Thyroid gland (tissue), 4 donors: ENCODE measurements around the gene TLDC2. TPM values are rescaled to one million over a fixed set of nuclear protein-coding genes. Genes with fewer than 3 reads are reported as not detected.

Experiments
- DNase-seq, 2 donors: peaks; one replicate each; pipeline ENCODE4 v3.0.0-alpha.2; 2019
- H3K27ac ChIP-seq, 3 donors: fragments of 200-600 bp; sonication (generic); 1 replicate in 2 of 3; 2 replicates in 1 of 3; pipeline ENCODE4 v1.5.1; 2016 to 2019; ENCODE audit warnings: mild to moderate bottlenecking in 1 of 3, moderate library complexity in 1 of 3
- H3K27me3 ChIP-seq: fragments of 200-600 bp; sonication (generic); one replicate; pipeline ENCODE4 v1.5.1; 2019
- H3K36me3 ChIP-seq, 2 donors: fragments of 200-600 bp; sonication (generic); one replicate each; pipeline ENCODE4 v1.5.1; 2016 to 2019
- H3K4me1 ChIP-seq, 2 donors: fragments of 200-600 bp; sonication (generic); one replicate each; pipeline ENCODE4 v1.5.1; 2017 to 2019
- H3K4me3 ChIP-seq, 3 donors: fragments of 200-600 bp; sonication (generic); replicated peaks in 1 of 3; 1 replicate in 2 of 3; 2 replicates in 1 of 3; pipeline ENCODE4 v1.5.1; 2016; ENCODE audit warnings: mild to moderate bottlenecking in 1 of 3
- H3K9me3 ChIP-seq: fragments of 200-600 bp; sonication (generic); one replicate; pipeline ENCODE4 v1.5.1; 2017
- CTCF ChIP-seq, 6 experiments: fragments of 200-600 bp in 3 of 6; fragments of 450-650 bp in 3 of 6; sonication (generic) in 3 of 6; IDR thresholded peaks; one replicate each; pipeline ENCODE4 v1.5.1; 2016 to 2019; ENCODE audit warnings: antibody characterized with exemption in 6 of 6, mild to moderate bottlenecking in 2 of 6, inconsistent platforms in 1 of 6, moderate library complexity in 1 of 6
- POLR2A ChIP-seq, 2 donors: fragments of 450-650 bp; IDR thresholded peaks; one replicate each; pipeline ENCODE4 v1.6.1; 2017; ENCODE audit warnings: antibody characterized with exemption in 2 of 2, mild to moderate bottlenecking in 2 of 2, moderate library complexity in 1 of 2
- WGBS, 2 donors: methylation state at CpG; one replicate each; pipeline ENCODE4 v1.1.5; 2017; 5-methylcytosine and 5-hydroxymethylcytosine counted together
- intact Hi-C: fragments of 100-400 bp; cut with DNase I; formaldehyde crosslinking; loops from one replicate; pipeline ENCODE4 v1.15.1; 2023
- total RNA-seq, 4 donors: library from RNA; depleted of rRNA; stranded (reverse); fragments of >200 nt; gene quantifications; one replicate each; pipeline ENCODE4 v1.2.3, GENCODE V29; 2016

TLDC2 gene
- total RNA-seq, 4 donors from 2014 or later = 0.45 to 2.5 (median 1.1) TPM

GRCh38 chr20:36856195-36856594 lies 19.7 kb upstream of the TLDC2 start:
- intact Hi-C loops = no loop called here
- DNase-seq = no peak
- no peak overlapping the region for H3K4me3 ChIP-seq
- TF ChIP-seq CTCF (IDR thresholded peaks at IDR 0.05) (no peak), POLR2A (IDR thresholded peaks at IDR 0.05) (no peak)
- peak overlapping the region in 2 of 3 donors; percentile 62 to 74 for H3K27ac ChIP-seq
- H3K4me1 ChIP-seq = peaks cover 62 to 94% of the 10 kb centered on the region in 2 donors
- H3K27me3 ChIP-seq = no peaks in the 10 kb centered on the region
- WGBS, 2 donors = 30 to 32% methylated on average over 2 to 3 of the region's 3 CpGs
- H3K36me3 ChIP-seq = no peaks in the 10 kb centered on the region
- no peaks in the 10 kb centered on the region for H3K9me3 ChIP-seq

DNA sequence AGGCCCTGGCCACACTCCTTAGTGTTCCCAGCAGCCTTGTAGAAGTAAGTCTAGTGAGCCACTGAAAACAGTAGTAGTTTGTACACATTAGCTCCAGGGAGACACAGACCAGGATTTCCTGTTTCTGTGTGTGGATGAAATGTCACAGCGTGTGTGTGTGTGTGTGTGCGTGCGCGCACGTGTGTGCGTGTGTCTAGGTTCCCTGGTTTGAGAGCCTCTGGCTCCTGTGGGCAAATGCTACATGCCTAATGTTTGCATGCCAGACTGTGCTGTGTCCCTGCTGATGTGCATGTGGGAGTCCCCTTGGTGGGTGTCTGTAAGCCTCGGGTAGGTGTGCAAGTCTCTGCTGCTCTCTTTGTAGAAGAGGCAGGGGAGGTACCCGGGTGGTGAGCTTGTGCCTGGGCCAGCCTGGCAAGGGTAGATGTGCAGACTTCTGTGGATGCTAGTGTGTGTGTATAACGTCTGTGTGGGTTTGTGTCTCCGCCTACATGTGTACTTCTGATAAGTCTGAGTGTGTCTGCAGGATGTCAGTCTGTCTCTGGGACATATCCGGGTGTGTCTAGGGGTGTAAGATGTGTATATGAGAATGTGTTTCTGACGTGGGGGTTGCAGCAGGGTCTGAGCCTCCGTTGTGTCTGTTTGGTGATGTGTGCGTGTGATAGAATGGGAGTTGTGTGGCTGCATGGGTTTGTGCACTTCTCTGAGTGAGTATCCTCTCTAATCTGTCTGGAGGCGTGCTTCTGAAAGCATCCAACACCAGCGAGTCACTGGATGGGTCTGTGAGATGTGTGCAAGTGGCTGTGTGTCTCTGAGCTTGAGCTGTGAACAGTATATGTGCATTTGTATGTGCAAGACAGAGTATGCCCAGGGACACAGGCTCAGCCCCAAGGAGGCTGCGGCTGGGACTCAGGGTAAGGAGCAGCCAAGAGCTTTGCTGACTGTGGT lies 19.0 kb upstream of the TLDC2 start:
- no peaks in the 10 kb centered on the region for H3K9me3 ChIP-seq
- peak overlapping the region in 2 of 3 donors; percentile 73 to 74 for H3K27ac ChIP-seq
- H3K4me1 ChIP-seq = peaks cover 67 to 92% of the 10 kb centered on the region in 2 donors
- intact Hi-C loops = no loop called here
- 71 to 72% methylated on average over 15 to 17 of the region's 17 CpGs for WGBS, 2 donors
- TF ChIP-seq CTCF (IDR thresholded peaks at IDR 0.05) = no peak
- no peak for TF ChIP-seq POLR2A (IDR thresholded peaks at IDR 0.05)
- DNase-seq = no peak
- H3K27me3 ChIP-seq = no peaks in the 10 kb centered on the region
- H3K36me3 ChIP-seq = no peaks in the 10 kb centered on the region
- H3K4me3 ChIP-seq = no peak overlapping the region

- no peak for DNase-seq
- Histone ChIP-seq H3K9me3 (no peaks in the 10 kb centered on the region), H3K36me3 (no peaks in the 10 kb centered on the region), H3K27ac (peak overlapping the region; percentile 72 to 94 (median 92)), H3K4me1 (peaks cover 69 to 76% of the 10 kb centered on the region in 2 donors), H3K27me3 (no peaks in the 10 kb centered on the region), H3K4me3 (no peak overlapping the region)
- WGBS, 2 donors = 77 to 91% methylated on average over 4 of the region's 4 CpGs
- no peak for TF ChIP-seq CTCF (IDR thresholded peaks at IDR 0.05)
- no peak for TF ChIP-seq POLR2A (IDR thresholded peaks at IDR 0.05)
- intact Hi-C loops = no loop called here
These were observed 16.7 kb upstream of the TLDC2 start for GRCh38 chr20:36859282-36859555.

- Histone ChIP-seq H3K27me3 (no peaks in the 10 kb centered on the region), H3K27ac (peak overlapping the region; percentile 72 to 94 (median 92)), H3K9me3 (no peaks in the 10 kb centered on the region), H3K4me1 (peaks cover 69 to 76% of the 10 kb centered on the region in 2 donors), H3K36me3 (no peaks in the 10 kb centered on the region), H3K4me3 (no peak overlapping the region)
- DNase-seq = no peak
- 56 to 60% methylated on average over 6 of the region's 6 CpGs for WGBS, 2 donors
- intact Hi-C loops = loop anchor here (5.0 to 10.0 kb wide), 2 partner anchors 43 to 305 kb away; no protein-coding TSS in a partner anchor
- TF ChIP-seq CTCF (IDR thresholded peaks at IDR 0.05) = no peak
- TF ChIP-seq POLR2A (IDR thresholded peaks at IDR 0.05) = no peak
These were observed 16.1 kb upstream of the TLDC2 start for GRCh38 chr20:36859700-36860330.

DNA sequence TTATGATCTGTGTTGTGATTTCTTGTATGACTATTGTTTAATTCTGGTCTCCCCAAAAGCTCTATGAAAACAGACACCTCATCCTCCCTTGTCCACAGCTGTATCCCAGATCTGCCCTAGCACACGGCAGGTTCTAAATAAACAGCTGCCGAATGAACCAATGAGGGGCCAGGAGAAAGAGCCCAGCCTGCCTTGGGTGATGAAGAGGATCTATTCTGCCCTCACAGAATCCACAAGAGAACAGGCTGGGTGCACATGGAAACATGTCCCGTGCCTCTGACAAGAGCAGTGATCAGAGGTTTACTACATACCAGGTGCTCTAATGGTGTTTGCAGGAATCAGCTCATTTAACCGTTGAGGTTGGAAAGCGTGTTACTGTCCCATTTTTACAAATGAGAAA lies 15.6 kb upstream of the TLDC2 start:
- intact Hi-C loops = loop anchor here (5.0 to 10.0 kb wide), 2 partner anchors 43 to 306 kb away; no protein-coding TSS in a partner anchor
- WGBS, 2 donors = 40 to 44% methylated on average over 5 of the region's 5 CpGs
- Histone ChIP-seq H3K36me3 (no peaks in the 10 kb centered on the region), H3K4me3 (no peak overlapping the region), H3K27ac (peak overlapping the region; percentile 72 to 94 (median 92)), H3K4me1 (peaks cover 67 to 76% of the 10 kb centered on the region in 2 donors), H3K9me3 (no peaks in the 10 kb centered on the region), H3K27me3 (no peaks in the 10 kb centered on the region)
- DNase-seq = peak in 1 of 2 donors; percentile 37
- TF ChIP-seq POLR2A (IDR thresholded peaks at IDR 0.05) (no peak), CTCF (IDR thresholded peaks at IDR 0.05) (no peak)
